Measurements from ENCODE around the gene ITGB1BP2. TPM values are rescaled to one million over a fixed set of nuclear protein-coding genes. Genes with fewer than 3 reads are reported as not detected.
"Not testable (repeated sequence)": the region's sequence is repeated elsewhere in the genome, so short reads cannot be mapped to it uniquely, and the experiment has no call there.

Gene ITGB1BP2
- total RNA-seq, 4 donors from 2014 or later, result 0.66 to 20.1 (median 6.2) TPM

- no peaks in the 10 kb centered on the region for H3K27me3 ChIP-seq
- peaks cover 0 to 88% (median 6%) of the 10 kb centered on the region in 3 donors for H3K36me3 ChIP-seq
- H3K4me1 ChIP-seq, result no peaks in the 10 kb centered on the region
- no peak for TF ChIP-seq POLR2A (IDR thresholded peaks at IDR 0.05)
- TF ChIP-seq, protein P1, sequence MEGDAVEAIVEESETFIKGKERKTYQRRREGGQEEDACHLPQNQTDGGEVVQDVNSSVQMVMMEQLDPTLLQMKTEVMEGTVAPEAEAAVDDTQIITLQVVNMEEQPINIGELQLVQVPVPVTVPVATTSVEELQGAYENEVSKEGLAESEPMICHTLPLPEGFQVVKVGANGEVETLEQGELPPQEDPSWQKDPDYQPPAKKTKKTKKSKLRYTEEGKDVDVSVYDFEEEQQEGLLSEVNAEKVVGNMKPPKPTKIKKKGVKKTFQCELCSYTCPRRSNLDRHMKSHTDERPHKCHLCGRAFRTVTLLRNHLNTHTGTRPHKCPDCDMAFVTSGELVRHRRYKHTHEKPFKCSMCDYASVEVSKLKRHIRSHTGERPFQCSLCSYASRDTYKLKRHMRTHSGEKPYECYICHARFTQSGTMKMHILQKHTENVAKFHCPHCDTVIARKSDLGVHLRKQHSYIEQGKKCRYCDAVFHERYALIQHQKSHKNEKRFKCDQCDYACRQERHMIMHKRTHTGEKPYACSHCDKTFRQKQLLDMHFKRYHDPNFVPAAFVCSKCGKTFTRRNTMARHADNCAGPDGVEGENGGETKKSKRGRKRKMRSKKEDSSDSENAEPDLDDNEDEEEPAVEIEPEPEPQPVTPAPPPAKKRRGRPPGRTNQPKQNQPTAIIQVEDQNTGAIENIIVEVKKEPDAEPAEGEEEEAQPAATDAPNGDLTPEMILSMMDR (IDR thresholded peaks at IDR 0.05), result no peak
- no peak for TF ChIP-seq EP300 (IDR thresholded peaks at IDR 0.05)
- no peak for DNase-seq (ENCODE audit: low spot score in 2 of 2)
- H3K4me3 ChIP-seq, result no peak overlapping the region
- 92 to 97% methylated on average over 6 of the region's 6 CpGs for WGBS, 2 donors
- H3K27ac ChIP-seq, result no peak overlapping the region
- no peaks in the 10 kb centered on the region for H3K9me3 ChIP-seq
Measured at GRCh38 chrX:71296806-71297205, 4.7 kb upstream of the ITGB1BP2 start.

DNA sequence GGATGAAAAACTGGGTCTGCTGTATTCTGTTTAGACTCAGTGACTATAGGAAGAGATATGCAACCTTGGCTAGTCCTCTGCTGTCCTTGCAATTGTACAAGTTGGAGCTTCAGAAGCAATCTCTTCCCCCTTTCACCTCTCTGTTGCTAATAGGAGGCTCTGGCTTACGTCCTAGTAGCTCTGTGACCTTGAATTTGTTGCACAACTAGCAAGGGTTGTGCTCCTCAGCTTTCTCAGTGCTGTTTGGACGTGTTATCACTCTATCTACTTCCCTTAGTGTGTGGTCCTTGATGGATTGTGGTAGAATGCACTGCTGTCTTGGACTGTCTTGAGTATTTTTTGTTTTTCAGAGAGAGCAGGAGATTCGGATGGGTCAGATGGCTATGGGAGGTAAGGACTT lies 3.4 kb upstream of the ITGB1BP2 start:
- Histone ChIP-seq H3K4me3 (no peak overlapping the region), H3K27ac (no peak overlapping the region), H3K36me3 (peaks cover 0 to 74% (median 6%) of the 10 kb centered on the region in 3 donors), H3K27me3 (no peaks in the 10 kb centered on the region), H3K4me1 (no peaks in the 10 kb centered on the region), H3K9me3 (no peaks in the 10 kb centered on the region)
- WGBS, 2 donors, result 64 to 76% methylated on average over 3 of the region's 3 CpGs
- no peak for DNase-seq (ENCODE audit: low spot score in 2 of 2)
- TF ChIP-seq POLR2A (IDR thresholded peaks at IDR 0.05) (no peak), EP300 (IDR thresholded peaks at IDR 0.05) (peak in 1 of 2 donors; percentile 10)

DNA sequence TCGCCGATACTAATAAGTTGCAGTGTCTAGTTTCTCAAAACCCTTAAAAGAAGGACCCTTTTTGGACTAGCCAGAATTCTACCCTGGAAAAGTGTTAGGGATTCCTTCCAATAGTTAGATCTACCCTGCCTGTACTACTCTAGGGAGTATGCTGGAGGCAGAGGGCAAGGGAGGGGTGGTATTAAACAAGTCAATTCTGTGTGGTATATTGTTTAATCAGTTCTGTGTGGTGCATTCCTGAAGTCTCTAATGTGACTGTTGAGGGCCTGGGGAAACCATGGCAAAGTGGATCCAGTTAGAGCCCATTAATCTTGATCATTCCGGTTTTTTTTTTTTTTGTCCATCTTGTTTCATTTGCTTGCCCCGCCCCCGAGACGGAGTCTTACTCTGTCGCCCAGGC lies 1.5 kb upstream of the ITGB1BP2 start:
- 78 to 89% methylated on average over 7 of the region's 7 CpGs for WGBS, 2 donors
- not testable (repeated sequence) for DNase-seq (ENCODE audit: low spot score in 2 of 2); H3K27me3 ChIP-seq; H3K4me3 ChIP-seq; H3K9me3 ChIP-seq; H3K4me1 ChIP-seq; H3K27ac ChIP-seq
- H3K36me3 ChIP-seq, result peaks cover 0 to 55% (median 0%) of the 10 kb centered on the region in 3 donors

GRCh38 chrX:71300495-71300894 lies 1.1 kb upstream of the ITGB1BP2 start:
- 74 to 79% methylated on average over 7 of the region's 7 CpGs for WGBS, 2 donors
- not testable (repeated sequence) for H3K27ac ChIP-seq; H3K4me1 ChIP-seq; DNase-seq (ENCODE audit: low spot score in 2 of 2); H3K27me3 ChIP-seq; H3K9me3 ChIP-seq; H3K4me3 ChIP-seq
- H3K36me3 ChIP-seq, result peaks cover 0 to 51% (median 0%) of the 10 kb centered on the region in 3 donors

- Histone ChIP-seq H3K4me3 (no peak overlapping the region), H3K27ac (no peak overlapping the region), H3K36me3 (peaks cover 0 to 30% (median 0%) of the 10 kb centered on the region in 3 donors), H3K27me3 (no peaks in the 10 kb centered on the region), H3K4me1 (no peaks in the 10 kb centered on the region), H3K9me3 (no peaks in the 10 kb centered on the region)
- 70 to 83% methylated on average over 3 to 5 of the region's 5 CpGs for WGBS, 2 donors
- no peak for DNase-seq (ENCODE audit: low spot score in 2 of 2)
- TF ChIP-seq POLR2A (IDR thresholded peaks at IDR 0.05) (no peak), EP300 (IDR thresholded peaks at IDR 0.05) (no peak)
- TF ChIP-seq, protein P1 (IDR thresholded peaks at IDR 0.05), result no peak
Measured at GRCh38 chrX:71302461-71303213, 1.1 kb downstream of the ITGB1BP2 start.

GRCh38 chrX:71304561-71304960 lies 3.0 kb downstream of the ITGB1BP2 start:
- TF ChIP-seq POLR2A (IDR thresholded peaks at IDR 0.05) (no peak), EP300 (IDR thresholded peaks at IDR 0.05) (no peak)
- TF ChIP-seq, protein P1 (IDR thresholded peaks at IDR 0.05), result no peak
- Histone ChIP-seq H3K9me3 (no peaks in the 10 kb centered on the region), H3K27me3 (no peaks in the 10 kb centered on the region), H3K27ac (no peak overlapping the region), H3K36me3 (peaks cover 0 to 11% (median 0%) of the 10 kb centered on the region in 3 donors), H3K4me3 (no peak overlapping the region), H3K4me1 (no peaks in the 10 kb centered on the region)
- WGBS, 2 donors, result 70 to 90% methylated on average over 2 of the region's 2 CpGs
- no peak for DNase-seq (ENCODE audit: low spot score in 2 of 2)

Data from tibial nerve (tissue), 4 donors.